Endothelial cell of umbilical vein (primary cell): ENCODE data around the gene TP53BP1. TPM values are rescaled to one million over a fixed set of nuclear protein-coding genes. Genes with fewer than 3 reads are reported as not detected.
"Not testable (repeated sequence)": the region's sequence is repeated elsewhere in the genome, so short reads cannot be mapped to it uniquely, and the experiment has no call there.

Source experiments
- BruUV-seq: library from RNA; stranded (reverse); fragments of 400-500 nt; replicated peaks from 2 replicates; lab custom pipeline; 2021; lab: Mats Ljungman, UMichigan
- CTCF ChIA-PET: fragments of 300-600, 350-600 bp; sonication (Branson Sonifier 250); formaldehyde crosslinking; loops from one replicate; lab custom pipeline; 2021; ENCODE audit warnings: antibody characterized with exemption, inconsistent platforms; lab: Charles Lee
- POLR2A ChIA-PET: fragments of 300-600, 350-600 bp; sonication (Branson Sonifier 250); formaldehyde crosslinking; loops from one replicate; lab custom pipeline; 2021; ENCODE audit warnings: antibody characterized with exemption, inconsistent platforms; lab: Charles Lee
- DNase-seq: peaks from one replicate; pipeline ENCODE4 v3.0.0-alpha.2; 2011; ENCODE audit warnings: low read depth, low spot score
- FAIRE-seq: peaks from 2 replicates; lab custom pipeline; 2011; peaks lifted over from hg19 to GRCh38; lab: Jason Lieb, UNC
- H2AFZ ChIP-seq: 2 replicates; pipeline ENCODE4 v1.6.0; 2012; ENCODE audit warnings: low read depth, low read length, control low read depth, inconsistent platforms
- H3K27ac ChIP-seq: 2 replicates; pipeline ENCODE4 v1.5.1; 2011; ENCODE audit warnings: low read depth, mild to moderate bottlenecking, control low read depth, low read length, moderate library complexity; ENCODE audit not compliant: insufficient read depth
- H3K27me3 ChIP-seq, 2 experiments: 2 replicates each; pipeline versions ENCODE4 v1.6.0 to v1.6.1; 2011; ENCODE audit warnings: low read length in 2 of 2, mixed read lengths in 1 of 2; ENCODE audit not compliant: control insufficient read depth in 2 of 2, insufficient read depth in 2 of 2
- H3K36me3 ChIP-seq, 2 experiments: 2 replicates in 1 of 2; 3 replicates in 1 of 2; pipeline ENCODE4 v1.5.1; 2011; ENCODE audit warnings: low read length in 2 of 2, mild to moderate bottlenecking in 1 of 2, moderate library complexity in 1 of 2; ENCODE audit not compliant: control insufficient read depth in 2 of 2, insufficient read depth in 2 of 2; ENCODE audit errors: extremely low read depth in 1 of 2
- H3K4me1 ChIP-seq: 3 replicates; pipeline ENCODE4 v1.5.1; 2011; ENCODE audit warnings: mild to moderate bottlenecking, low read length; ENCODE audit not compliant: control insufficient read depth, insufficient read depth; ENCODE audit errors: extremely low read depth
- H3K4me2 ChIP-seq: 2 replicates; pipeline ENCODE4 v1.6.1; 2011; ENCODE audit warnings: low read length, control low read depth, mixed read lengths; ENCODE audit not compliant: insufficient read depth
- H3K4me3 ChIP-seq, 3 experiments: fragments of 200-600 bp in 1 of 3; sonication (generic), shearing (Covaris generic) in 1 of 3; replicated peaks in 1 of 3; 2 replicates each; pipeline ENCODE4 v1.5.1; 2011 to 2016; ENCODE audit warnings: control low read depth in 3 of 3, low read length in 3 of 3, mild to moderate bottlenecking in 2 of 3, inconsistent platforms in 1 of 3, low read depth in 1 of 3, moderate library complexity in 1 of 3; ENCODE audit not compliant: insufficient read depth in 1 of 3
- H3K79me2 ChIP-seq: 2 replicates; pipeline ENCODE4 v1.6.0; 2012; ENCODE audit warnings: low read length, inconsistent platforms; ENCODE audit not compliant: control insufficient read depth, insufficient read depth
- H3K9ac ChIP-seq: replicated peaks from 2 replicates; pipeline ENCODE3; 2011; ENCODE audit warnings: low read length, control low read depth; ENCODE audit not compliant: insufficient read depth; ENCODE audit errors: extremely low read depth
- H3K9me1 ChIP-seq: replicated peaks from 3 replicates; pipeline ENCODE4 v1.6.0; 2011; ENCODE audit warnings: mild to moderate bottlenecking, low read length; ENCODE audit not compliant: control insufficient read depth, insufficient read depth; ENCODE audit errors: extremely low read depth
- H3K9me3 ChIP-seq: replicated peaks from 2 replicates; pipeline ENCODE4 v1.5.1; 2012; ENCODE audit warnings: low read length, inconsistent platforms; ENCODE audit not compliant: control insufficient read depth, insufficient read depth
- H4K20me1 ChIP-seq: replicated peaks from 2 replicates; pipeline ENCODE3; 2011; ENCODE audit warnings: mild to moderate bottlenecking, low read length; ENCODE audit not compliant: control insufficient read depth, insufficient read depth; ENCODE audit errors: extremely low read depth
- EZH2 ChIP-seq: IDR thresholded peaks from 2 replicates; pipeline ENCODE4 v1.6.1; 2012; ENCODE audit warnings: borderline replicate concordance, low read depth, mild to moderate bottlenecking, moderate library complexity, low read length, inconsistent platforms; ENCODE audit not compliant: severe bottlenecking
- FOS ChIP-seq: IDR thresholded peaks from 2 replicates; pipeline ENCODE4 v1.6.1; 2011; ENCODE audit warnings: mild to moderate bottlenecking, low read length, moderate library complexity, borderline replicate concordance; ENCODE audit not compliant: insufficient read depth
- GATA2 ChIP-seq: IDR thresholded peaks from 2 replicates; pipeline ENCODE4 v1.7.0; 2011; ENCODE audit warnings: low read depth, mild to moderate bottlenecking, moderate library complexity, mixed read lengths, low read length; ENCODE audit not compliant: insufficient read length, insufficient read depth
- JUN ChIP-seq: IDR thresholded peaks from 2 replicates; pipeline ENCODE4 v1.6.1; 2011; ENCODE audit warnings: borderline replicate concordance, low read depth; ENCODE audit not compliant: insufficient read length, insufficient read depth
- MAX ChIP-seq: IDR thresholded peaks from 2 replicates; pipeline ENCODE4 v1.6.1; 2011; ENCODE audit not compliant: insufficient read depth, insufficient read length
- MYC ChIP-seq: IDR thresholded peaks from one replicate; pipeline ENCODE4 v1.6.1; 2011; ENCODE audit warnings: mild to moderate bottlenecking, low read depth, low read length
- POLR2A ChIP-seq: IDR thresholded peaks from 2 replicates; pipeline ENCODE4 v1.6.1; 2012; ENCODE audit warnings: low read depth, mild to moderate bottlenecking, control low read depth, low read length
- POLR2AphosphoS5 ChIP-seq: IDR thresholded peaks from 2 replicates; pipeline ENCODE4 v1.6.1; 2012; ENCODE audit warnings: low read depth, mild to moderate bottlenecking, control low read depth, low read length, moderate library complexity; ENCODE audit not compliant: insufficient read depth
- dilution Hi-C: fragments of 300-500 bp; cut with MboI; formaldehyde crosslinking; loops from one replicate; pipeline ENCODE4 v1.15.0; 2019; ENCODE audit warnings: low sequenced_read_pairs; ENCODE audit not compliant: extremely low pct_ligation_motif_present
- intact Hi-C: fragments of 100-400 bp; cut with micrococcal nuclease; formaldehyde crosslinking; loops from one replicate; pipeline ENCODE4 v1.10.0; 2022
- polyA plus RNA-seq, 4 experiments: library from polyadenylated mRNA; depleted of rRNA in 3 of 4; stranded (reverse) in 3 of 4; unstranded in 1 of 4; fragments of >200 nt; gene quantifications; 2 replicates each; pipeline versions ENCODE4 v1.2.1 to v1.2.3, GENCODE V29; 2011 to 2012; ENCODE audit warnings: missing spikeins in 1 of 4
- total RNA-seq: library from RNA; stranded (reverse); gene quantifications from 2 replicates; pipeline ENCODE4 v1.2.3, GENCODE V29; 2021
- TF ChIP-seq, protein P1 (sequence below), 2 donors: IDR thresholded peaks; 1 replicate in 1 of 2; 2 replicates in 1 of 2; pipeline ENCODE4 v1.5.1; 2011; ENCODE audit warnings: low read length in 2 of 2, mild to moderate bottlenecking in 2 of 2, moderate library complexity in 2 of 2, control low read depth in 1 of 2, inconsistent platforms in 1 of 2, low read depth in 1 of 2; ENCODE audit not compliant: insufficient read depth in 1 of 2; ENCODE audit errors: extremely low read depth in 1 of 2

Gene TP53BP1
- total and polyA plus RNA-seq, 2 donors (not counting 3 experiments of a cell fraction or from before 2014, with no cell fraction given) = 28.1 to 59.5 TPM

- Histone ChIP-seq H3K4me1 (no peaks in the 10 kb centered on the region), H3K36me3 (peaks cover 0 to 2% of the 10 kb centered on the region in 2 experiments), H4K20me1 (no peaks in the 10 kb centered on the region), H2AFZ (no peak overlapping the region), H3K4me3 (no peak overlapping the region), H3K27ac (no peak overlapping the region), H3K79me2 (no peaks in the 10 kb centered on the region), H3K9me1 (no peaks in the 10 kb centered on the region), H3K27me3 (no peaks in the 10 kb centered on the region), H3K4me2 (no peak overlapping the region), H3K9me3 (no peaks in the 10 kb centered on the region), H3K9ac (no peak overlapping the region)
- DNase-seq = no peak
- TF ChIP-seq MYC = no peak
- TF ChIP-seq, protein P1, sequence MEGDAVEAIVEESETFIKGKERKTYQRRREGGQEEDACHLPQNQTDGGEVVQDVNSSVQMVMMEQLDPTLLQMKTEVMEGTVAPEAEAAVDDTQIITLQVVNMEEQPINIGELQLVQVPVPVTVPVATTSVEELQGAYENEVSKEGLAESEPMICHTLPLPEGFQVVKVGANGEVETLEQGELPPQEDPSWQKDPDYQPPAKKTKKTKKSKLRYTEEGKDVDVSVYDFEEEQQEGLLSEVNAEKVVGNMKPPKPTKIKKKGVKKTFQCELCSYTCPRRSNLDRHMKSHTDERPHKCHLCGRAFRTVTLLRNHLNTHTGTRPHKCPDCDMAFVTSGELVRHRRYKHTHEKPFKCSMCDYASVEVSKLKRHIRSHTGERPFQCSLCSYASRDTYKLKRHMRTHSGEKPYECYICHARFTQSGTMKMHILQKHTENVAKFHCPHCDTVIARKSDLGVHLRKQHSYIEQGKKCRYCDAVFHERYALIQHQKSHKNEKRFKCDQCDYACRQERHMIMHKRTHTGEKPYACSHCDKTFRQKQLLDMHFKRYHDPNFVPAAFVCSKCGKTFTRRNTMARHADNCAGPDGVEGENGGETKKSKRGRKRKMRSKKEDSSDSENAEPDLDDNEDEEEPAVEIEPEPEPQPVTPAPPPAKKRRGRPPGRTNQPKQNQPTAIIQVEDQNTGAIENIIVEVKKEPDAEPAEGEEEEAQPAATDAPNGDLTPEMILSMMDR (IDR thresholded peaks at IDR 0.05; ENCODE audit: extremely low read depth in 1 of 2, insufficient read depth in 1 of 2, low read depth in 1 of 2, low read length in 2 of 2) = no peak
- no peak for TF ChIP-seq JUN
- no peak for TF ChIP-seq MAX
- TF ChIP-seq FOS = no peak
- no peak for TF ChIP-seq GATA2
- no peak for TF ChIP-seq POLR2AphosphoS5
- no peak for TF ChIP-seq POLR2A
- TF ChIP-seq EZH2 = no peak
- dilution Hi-C loops (no loop called here), intact Hi-C loops (no loop called here)
- ChIA-PET POLR2A (no interaction called here), CTCF (no interaction called here)
- no TSS peak for BruUV-seq
- FAIRE-seq = no peak
These were observed 41.9 kb upstream of the TP53BP1 start for GRCh38 chr15:43534897-43535296.

GRCh38 chr15:43532826-43533225 lies 39.9 kb upstream of the TP53BP1 start:
- H3K4me3 ChIP-seq, FAIRE-seq, BruUV-seq, H3K9me1 ChIP-seq, dilution Hi-C loops, H3K4me2 ChIP-seq, H3K79me2 ChIP-seq, H2AFZ ChIP-seq, DNase-seq, H3K9ac ChIP-seq, H3K9me3 ChIP-seq, intact Hi-C loops, H3K27ac ChIP-seq, H3K36me3 ChIP-seq, H3K27me3 ChIP-seq, H3K4me1 ChIP-seq, H4K20me1 ChIP-seq: not testable (repeated sequence)
- CTCF ChIA-PET = interaction anchor here (0.7 kb wide), 1 partner anchor 1827 kb away, joined by 3 read pairs; no protein-coding TSS in a partner anchor
- POLR2A ChIA-PET = interaction anchor here (0.5 kb wide), 1 partner anchor 51 kb away, joined by 3 read pairs; no protein-coding TSS in a partner anchor
